GM12878 (cell line): ENCODE measurements around the gene CERK.

ENCODE experiments used
- CTCF ChIP-seq, 3 experiments: IDR thresholded peaks in 2 of 3; conservative IDR thresholded peaks in 1 of 3; 2 replicates each; pipeline ENCODE4 v1.5.1; 2011; ENCODE audit warnings: low read depth in 3 of 3, low read length in 3 of 3, mild to moderate bottlenecking in 3 of 3, control low read depth in 2 of 3, moderate library complexity in 2 of 3, inconsistent platforms in 1 of 3, mixed read lengths in 1 of 3; ENCODE audit not compliant: control insufficient read depth in 2 of 3, insufficient read depth in 1 of 3; ENCODE audit errors: extremely low read depth in 1 of 3
- EZH2 ChIP-seq: IDR thresholded peaks from 2 replicates; pipeline ENCODE4 v1.6.1; 2012; ENCODE audit warnings: low read depth, mild to moderate bottlenecking, control low read depth, inconsistent platforms, low read length, borderline replicate concordance; ENCODE audit not compliant: control insufficient read depth
- HDAC2 ChIP-seq: fragments of 200-600 bp; sonication (generic); IDR thresholded peaks from 2 replicates; pipeline ENCODE4 v1.6.1; 2017
- NR2C2 ChIP-seq: IDR thresholded peaks from 2 replicates; pipeline ENCODE4 v1.6.1; 2011; ENCODE audit warnings: borderline replicate concordance, low read depth; ENCODE audit not compliant: control insufficient read depth, insufficient read length
- NRF1 ChIP-seq: conservative IDR thresholded peaks from 2 replicates; pipeline ENCODE4 v1.6.1; 2011; ENCODE audit warnings: mild to moderate bottlenecking, low read depth, low read length, improper control_type of control experiment
- POLR2A ChIP-seq: IDR thresholded peaks from 2 replicates; pipeline ENCODE4 v1.6.1; 2011; ENCODE audit warnings: low read depth, mild to moderate bottlenecking, low read length
- RBBP5 ChIP-seq: fragments of 200-600 bp; sonication (generic); conservative IDR thresholded peaks from 2 replicates; pipeline ENCODE4 v1.6.1; 2016
- TCF12 ChIP-seq: IDR thresholded peaks from 2 replicates; pipeline ENCODE4 v1.6.1; 2011; ENCODE audit warnings: low read depth, mild to moderate bottlenecking, low read length
- TF ChIP-seq, protein P1 (sequence below): fragments of 450-650 bp; IDR thresholded peaks from 2 replicates; pipeline ENCODE4 v1.6.1; 2017; ENCODE audit warnings: mild to moderate bottlenecking, low read depth, inconsistent platforms; ENCODE audit not compliant: poor library complexity, severe bottlenecking
- TF ChIP-seq, protein P2 (sequence below): fragments of 450-650 bp; IDR thresholded peaks from 2 replicates; pipeline ENCODE4 v1.6.1; 2016; ENCODE audit warnings: mild to moderate bottlenecking, moderate library complexity, borderline replicate concordance

- TF ChIP-seq CTCF (IDR thresholded peaks at IDR 0.05 in 2 of 3, conservative IDR thresholded peaks at IDR 0.05 in 1 of 3; ENCODE audit: control insufficient read depth in 2 of 3, extremely low read depth in 1 of 3, insufficient read depth in 1 of 3, low read depth in 3 of 3, low read length in 3 of 3) (no peak), TCF12 (no peak), NR2C2 (no peak), POLR2A (no peak), RBBP5 (no peak), EZH2 (no peak), NRF1 (no peak), HDAC2 (no peak)
- TF ChIP-seq, protein P1, sequence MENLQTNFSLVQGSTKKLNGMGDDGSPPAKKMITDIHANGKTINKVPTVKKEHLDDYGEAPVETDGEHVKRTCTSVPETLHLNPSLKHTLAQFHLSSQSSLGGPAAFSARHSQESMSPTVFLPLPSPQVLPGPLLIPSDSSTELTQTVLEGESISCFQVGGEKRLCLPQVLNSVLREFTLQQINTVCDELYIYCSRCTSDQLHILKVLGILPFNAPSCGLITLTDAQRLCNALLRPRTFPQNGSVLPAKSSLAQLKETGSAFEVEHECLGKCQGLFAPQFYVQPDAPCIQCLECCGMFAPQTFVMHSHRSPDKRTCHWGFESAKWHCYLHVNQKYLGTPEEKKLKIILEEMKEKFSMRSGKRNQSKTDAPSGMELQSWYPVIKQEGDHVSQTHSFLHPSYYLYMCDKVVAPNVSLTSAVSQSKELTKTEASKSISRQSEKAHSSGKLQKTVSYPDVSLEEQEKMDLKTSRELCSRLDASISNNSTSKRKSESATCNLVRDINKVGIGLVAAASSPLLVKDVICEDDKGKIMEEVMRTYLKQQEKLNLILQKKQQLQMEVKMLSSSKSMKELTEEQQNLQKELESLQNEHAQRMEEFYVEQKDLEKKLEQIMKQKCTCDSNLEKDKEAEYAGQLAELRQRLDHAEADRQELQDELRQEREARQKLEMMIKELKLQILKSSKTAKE: no peak
- TF ChIP-seq, protein P2, sequence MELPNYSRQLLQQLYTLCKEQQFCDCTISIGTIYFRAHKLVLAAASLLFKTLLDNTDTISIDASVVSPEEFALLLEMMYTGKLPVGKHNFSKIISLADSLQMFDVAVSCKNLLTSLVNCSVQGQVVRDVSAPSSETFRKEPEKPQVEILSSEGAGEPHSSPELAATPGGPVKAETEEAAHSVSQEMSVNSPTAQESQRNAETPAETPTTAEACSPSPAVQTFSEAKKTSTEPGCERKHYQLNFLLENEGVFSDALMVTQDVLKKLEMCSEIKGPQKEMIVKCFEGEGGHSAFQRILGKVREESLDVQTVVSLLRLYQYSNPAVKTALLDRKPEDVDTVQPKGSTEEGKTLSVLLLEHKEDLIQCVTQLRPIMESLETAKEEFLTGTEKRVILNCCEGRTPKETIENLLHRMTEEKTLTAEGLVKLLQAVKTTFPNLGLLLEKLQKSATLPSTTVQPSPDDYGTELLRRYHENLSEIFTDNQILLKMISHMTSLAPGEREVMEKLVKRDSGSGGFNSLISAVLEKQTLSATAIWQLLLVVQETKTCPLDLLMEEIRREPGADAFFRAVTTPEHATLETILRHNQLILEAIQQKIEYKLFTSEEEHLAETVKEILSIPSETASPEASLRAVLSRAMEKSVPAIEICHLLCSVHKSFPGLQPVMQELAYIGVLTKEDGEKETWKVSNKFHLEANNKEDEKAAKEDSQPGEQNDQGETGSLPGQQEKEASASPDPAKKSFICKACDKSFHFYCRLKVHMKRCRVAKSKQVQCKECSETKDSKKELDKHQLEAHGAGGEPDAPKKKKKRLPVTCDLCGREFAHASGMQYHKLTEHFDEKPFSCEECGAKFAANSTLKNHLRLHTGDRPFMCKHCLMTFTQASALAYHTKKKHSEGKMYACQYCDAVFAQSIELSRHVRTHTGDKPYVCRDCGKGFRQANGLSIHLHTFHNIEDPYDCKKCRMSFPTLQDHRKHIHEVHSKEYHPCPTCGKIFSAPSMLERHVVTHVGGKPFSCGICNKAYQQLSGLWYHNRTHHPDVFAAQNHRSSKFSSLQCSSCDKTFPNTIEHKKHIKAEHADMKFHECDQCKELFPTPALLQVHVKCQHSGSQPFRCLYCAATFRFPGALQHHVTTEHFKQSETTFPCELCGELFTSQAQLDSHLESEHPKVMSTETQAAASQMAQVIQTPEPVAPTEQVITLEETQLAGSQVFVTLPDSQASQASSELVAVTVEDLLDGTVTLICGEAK: peak; percentile 84
Observed at GRCh38 chr22:46667245-46667623, 70.8 kb downstream of the CERK start.
